IMR-90 (cell line): Measurements from ENCODE around the gene ERMAP. TPM values are rescaled to one million over a fixed set of nuclear protein-coding genes. Genes with fewer than 3 reads are reported as not detected.

ENCODE experiments used
- ATAC-seq: fragments of 200-7000 bp; cut with Tn5 transposase; 2 replicates; pipeline ENCODE4 v1.9.1; 2020; ENCODE audit warnings: low read depth, mild to moderate bottlenecking, moderate library complexity
- BruUV-seq: library from RNA; stranded (reverse); fragments of 400-500 nt; replicated peaks from 2 replicates; lab custom pipeline; 2021; lab: Mats Ljungman, UMichigan
- CTCF ChIA-PET: fragments of 300-600 bp; formaldehyde crosslinking; extraction: SDS; loops from one replicate; lab custom pipeline; 2021; ENCODE audit warnings: antibody characterized with exemption; lab: Yijun Ruan, JAX
- POLR2A ChIA-PET: fragments of 300-600 bp; sonication (Branson Sonifier 250); formaldehyde crosslinking; loops from one replicate; lab custom pipeline; 2022; ENCODE audit warnings: antibody characterized with exemption; ENCODE audit not compliant: unreplicated experiment; lab: Charles Lee
- DNase-seq: peaks from one replicate; pipeline ENCODE4 v3.0.0; 2013
- H2AFZ ChIP-seq: replicated peaks from 2 replicates; pipeline ENCODE3; 2013; ENCODE audit warnings: low read length, mild to moderate bottlenecking; ENCODE audit not compliant: poor library complexity
- H2AK5ac ChIP-seq: 2 replicates; pipeline ENCODE4 v1.6.1; 2013; ENCODE audit warnings: low read depth, low read length, inconsistent platforms
- H2AK9ac ChIP-seq: replicated peaks from 2 replicates; pipeline ENCODE3; 2013; ENCODE audit warnings: mild to moderate bottlenecking, low read depth, low read length, moderate library complexity; ENCODE audit not compliant: poor library complexity
- H2BK120ac ChIP-seq: 2 replicates; pipeline ENCODE4 v1.6.1; 2013; ENCODE audit warnings: low read depth, low read length, inconsistent platforms
- H2BK15ac ChIP-seq: 3 replicates; pipeline ENCODE4 v1.6.1; 2013; ENCODE audit warnings: low read depth, low read length, inconsistent platforms
- H2BK20ac ChIP-seq: 2 replicates; pipeline ENCODE4 v1.6.1; 2013; ENCODE audit warnings: low read depth, mild to moderate bottlenecking, inconsistent platforms, low read length, moderate library complexity
- H2BK5ac ChIP-seq: 2 replicates; pipeline ENCODE4 v1.6.1; 2013; ENCODE audit warnings: mild to moderate bottlenecking, low read depth, low read length, inconsistent platforms; ENCODE audit not compliant: poor library complexity, severe bottlenecking
- H3K14ac ChIP-seq: replicated peaks from 2 replicates; pipeline ENCODE4 v1.6.1; 2013; ENCODE audit warnings: low read depth, low read length, inconsistent platforms
- H3K18ac ChIP-seq: 2 replicates; pipeline ENCODE4 v1.6.1; 2013; ENCODE audit warnings: low read depth, low read length, control low read depth
- H3K23ac ChIP-seq: 2 replicates; pipeline ENCODE4 v1.6.1; 2013; ENCODE audit warnings: low read depth, low read length, inconsistent platforms
- H3K27ac ChIP-seq: 2 replicates; pipeline ENCODE4 v1.5.1; 2013; ENCODE audit warnings: mild to moderate bottlenecking, control low read depth, low read length; ENCODE audit not compliant: insufficient read depth
- H3K27me3 ChIP-seq: 2 replicates; pipeline ENCODE4 v1.6.1; 2013; ENCODE audit warnings: low read length; ENCODE audit not compliant: control insufficient read depth, insufficient read depth
- H3K36me3 ChIP-seq: 2 replicates; pipeline ENCODE4 v1.6.1; 2013; ENCODE audit warnings: low read length, mixed read lengths; ENCODE audit not compliant: control insufficient read depth, insufficient read depth
- H3K4ac ChIP-seq: 2 replicates; pipeline ENCODE4 v1.6.1; 2013; ENCODE audit warnings: low read depth, low read length, inconsistent platforms
- H3K4me1 ChIP-seq: 2 replicates; pipeline ENCODE4 v1.6.1; 2013; ENCODE audit warnings: low read length, mixed read lengths; ENCODE audit not compliant: control insufficient read depth, insufficient read depth
- H3K4me2 ChIP-seq: 2 replicates; pipeline ENCODE4 v1.6.1; 2013; ENCODE audit warnings: low read depth, mild to moderate bottlenecking, control low read depth, low read length, moderate library complexity
- H3K4me3 ChIP-seq: 2 replicates; pipeline ENCODE4 v1.5.1; 2013; ENCODE audit warnings: low read depth, mild to moderate bottlenecking, control low read depth, low read length, moderate library complexity; ENCODE audit not compliant: insufficient read depth
- H3K56ac ChIP-seq: 2 replicates; pipeline ENCODE4 v1.6.1; 2013; ENCODE audit warnings: low read length, inconsistent platforms; ENCODE audit not compliant: insufficient read depth; ENCODE audit errors: extremely low read depth
- H3K79me1 ChIP-seq, 2 experiments: 2 replicates each; pipeline ENCODE4 v1.6.1; 2013; ENCODE audit warnings: low read length in 2 of 2, inconsistent platforms in 1 of 2, low read depth in 1 of 2
- H3K9ac ChIP-seq: 2 replicates; pipeline ENCODE4 v1.6.1; 2013; ENCODE audit warnings: low read depth, low read length, control low read depth
- H3K9me1 ChIP-seq: 2 replicates; pipeline ENCODE4 v1.6.1; 2013; ENCODE audit warnings: low read length, inconsistent platforms; ENCODE audit not compliant: insufficient read depth
- H3K9me3 ChIP-seq: 2 replicates; pipeline ENCODE4 v1.6.1; 2013; ENCODE audit warnings: low read length; ENCODE audit not compliant: control insufficient read depth, insufficient read depth
- H4K20me1 ChIP-seq: 2 replicates; pipeline ENCODE4 v1.6.1; 2013; ENCODE audit warnings: low read length, inconsistent platforms; ENCODE audit not compliant: insufficient read depth
- H4K5ac ChIP-seq: 2 replicates; pipeline ENCODE4 v1.6.1; 2013; ENCODE audit warnings: mild to moderate bottlenecking, low read depth, low read length, control low read depth
- H4K8ac ChIP-seq, 2 experiments: 2 replicates each; pipeline ENCODE4 v1.6.1; 2013; ENCODE audit warnings: low read depth in 2 of 2, low read length in 2 of 2, control low read depth in 1 of 2, inconsistent platforms in 1 of 2
- H4K91ac ChIP-seq: 2 replicates; pipeline ENCODE4 v1.6.1; 2013; ENCODE audit warnings: low read depth, low read length, inconsistent platforms; ENCODE audit not compliant: insufficient read depth
- CEBPB ChIP-seq: IDR thresholded peaks from 2 replicates; pipeline ENCODE4 v1.6.1; 2012; ENCODE audit warnings: low read depth, low read length, improper control_type of control experiment
- MAFK ChIP-seq: IDR thresholded peaks from 2 replicates; pipeline ENCODE4 v1.6.1; 2012; ENCODE audit warnings: low read depth, low read length, improper control_type of control experiment
- MXI1 ChIP-seq: IDR thresholded peaks from 2 replicates; pipeline ENCODE4 v1.6.1; 2012; ENCODE audit warnings: low read depth, mild to moderate bottlenecking, low read length, moderate library complexity, borderline replicate concordance
- SMC3 ChIP-seq: fragments of 150-350 bp; IDR thresholded peaks from 2 replicates; pipeline ENCODE4 v1.6.1; 2016; ENCODE audit warnings: low read depth, mild to moderate bottlenecking, antibody characterized with exemption, low read length, moderate library complexity
- dilution Hi-C: fragments of 300-500 bp; cut with HindIII; formaldehyde crosslinking; loops from one replicate; pipeline ENCODE4 v1.14.3; 2018; ENCODE audit warnings: low sequenced_read_pairs; ENCODE audit not compliant: unreplicated experiment
- in situ Hi-C: fragments of 300-500 bp; cut with MboI; formaldehyde crosslinking; loops from 3 replicates; pipeline ENCODE4 v1.14.3; 2019; ENCODE audit warnings: low sequenced_read_pairs, inconsistent platforms, mixed read lengths
- intact Hi-C: fragments of 100-400 bp; cut with micrococcal nuclease; formaldehyde crosslinking; loops from 2 replicates; pipeline ENCODE4 v1.10.0; 2022
- polyA plus RNA-seq, 3 experiments: library from polyadenylated mRNA; depleted of rRNA; stranded (reverse); fragments of >200 nt; gene quantifications; 2 replicates each; pipeline ENCODE4 v1.2.3, GENCODE V29; 2012; ENCODE audit warnings: low replicate concordance in 1 of 3
- total RNA-seq: library from RNA; depleted of rRNA; stranded (reverse); fragments of >200 nt; gene quantifications from 2 replicates; pipeline ENCODE4 v1.2.3, GENCODE V29; 2012

ERMAP gene
- total and polyA plus RNA-seq, 2 of the 4 experiments (the other 2 are of a cell fraction): 5.0 to 7.2 TPM

DNA sequence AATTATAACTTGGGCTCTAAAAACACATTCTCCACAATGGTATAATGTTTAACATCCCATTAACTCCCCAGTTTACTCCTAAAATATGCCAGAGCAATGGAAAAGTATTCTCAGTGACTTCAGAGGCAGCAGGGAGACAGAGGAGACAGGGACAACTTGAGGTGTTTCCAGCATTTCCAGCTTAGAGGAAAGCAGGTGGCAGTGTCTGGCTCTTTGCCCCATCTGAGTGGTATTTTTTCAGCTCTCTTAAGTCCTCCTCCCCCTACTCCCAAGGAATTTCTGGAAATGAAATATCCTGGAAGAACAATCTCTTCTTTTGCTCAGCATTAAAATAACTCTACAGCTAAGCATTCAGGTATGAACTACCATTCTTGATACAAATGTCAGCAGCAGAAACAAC lies 10.8 kb upstream of the ERMAP start:
- Histone ChIP-seq H3K4me1 (peaks cover 7% of the 10 kb centered on the region), H3K9ac (no peak overlapping the region), H3K4ac (no peak overlapping the region), H2BK15ac (no peak overlapping the region), H3K79me1 (peaks cover 0 to 1% of the 10 kb centered on the region in 2 experiments; a peak in 1 of 4 replicates), H3K9me3 (no peaks in the 10 kb centered on the region), H2BK120ac (no peak overlapping the region), H3K9me1 (0 out of 2 replicates have a peak, but pooled peaks cover 2% of the 10 kb centered on the region), H4K5ac (no peak overlapping the region), H3K18ac (no peak overlapping the region), H3K36me3 (peaks cover 3% of the 10 kb centered on the region), H4K91ac (no peak overlapping the region), H4K8ac (no peak overlapping the region), H3K56ac (no peak overlapping the region), H3K4me2 (no peak overlapping the region), H2AK9ac (no peak overlapping the region), H2BK20ac (no peak overlapping the region), H3K27ac (no peak overlapping the region), H3K27me3 (no peaks in the 10 kb centered on the region), H2AK5ac (no peak overlapping the region), H4K20me1 (no peaks in the 10 kb centered on the region), H3K23ac (no peak overlapping the region), H2AFZ (no peak overlapping the region), H2BK5ac (no peak overlapping the region), H3K4me3 (no peak overlapping the region), H3K14ac (no peak overlapping the region)
- TF ChIP-seq MXI1 (no peak), MAFK (no peak), SMC3 (no peak), CEBPB (no peak)
- dilution Hi-C loops (no loop called here), in situ Hi-C loops (no loop called here), intact Hi-C loops (no loop called here)
- DNase-seq (no peak), ATAC-seq (no peak; the same call in 1 of the 2 replicates)
- BruUV-seq: no TSS peak
- ChIA-PET POLR2A (interaction anchor here (0.6 kb wide), 1 partner anchor 9 kb away, joined by 4 read pairs; no protein-coding TSS in a partner anchor), CTCF (interaction anchor here (0.5 to 1.2 kb wide), 2 partner anchors 15 to 44 kb away, joined by 3 to 6 read pairs; no protein-coding TSS in a partner anchor)
